ENCODE data around the gene TBC1D9B.
"Not testable (repeated sequence)": the region's sequence is repeated elsewhere in the genome, so short reads cannot be mapped to it uniquely, and the experiment has no call there.

The TBC1D9B gene

GRCh38 chr5:179885491-179886090 is 22.1 kb downstream of the TBC1D9B start:
- DNase-seq (ENCODE audit: low read depth in 2 of 2) = no peak

- no peak for DNase-seq (ENCODE audit: low read depth in 2 of 2)
Observed at GRCh38 chr5:179883163-179883562, 24.5 kb downstream of the TBC1D9B start.

DNA sequence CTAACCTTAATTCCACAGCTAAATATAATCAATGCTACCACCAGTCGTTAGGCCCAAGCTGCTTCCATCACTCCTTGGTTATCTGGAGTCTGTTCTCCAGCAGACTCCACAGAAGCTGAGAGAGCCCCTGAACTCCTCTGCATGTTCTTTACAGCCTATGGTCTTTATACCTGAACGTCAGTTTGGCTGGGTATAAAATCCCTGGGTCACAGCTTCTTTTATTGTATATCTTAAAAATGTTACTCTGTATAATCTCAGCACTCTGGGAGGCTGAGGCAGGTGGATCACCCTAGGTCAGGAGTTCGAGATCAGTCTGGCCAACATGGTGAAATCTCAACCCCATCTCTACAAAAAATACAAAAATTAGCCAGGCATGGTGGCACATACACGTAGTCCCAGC is 25.4 kb downstream of the TBC1D9B start:
- DNase-seq (ENCODE audit: low read depth in 2 of 2) = no peak

- no peak for DNase-seq (ENCODE audit: low read depth in 2 of 2)
Observed at GRCh38 chr5:179880848-179881590, 26.7 kb downstream of the TBC1D9B start.

GRCh38 chr5:179880066-179880650 is 27.5 kb downstream of the TBC1D9B start:
- no peak for DNase-seq (ENCODE audit: low read depth in 2 of 2)

DNA sequence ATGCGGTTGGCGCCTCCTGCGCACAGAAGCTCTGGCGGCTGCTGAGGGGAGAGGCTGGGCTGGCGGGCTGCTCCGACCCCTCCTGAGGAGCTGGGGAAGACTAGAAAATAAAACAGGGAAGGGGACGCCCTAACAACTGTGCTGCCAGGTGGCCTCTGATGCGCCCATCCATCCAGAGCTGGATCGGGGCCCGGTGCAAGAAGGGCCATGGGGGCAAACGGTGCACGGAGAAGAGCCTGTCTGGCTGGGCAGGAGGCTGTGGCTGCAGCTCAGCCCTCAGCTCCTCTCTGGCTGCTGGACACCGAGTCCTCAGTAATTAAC is 28.0 kb downstream of the TBC1D9B start:
- DNase-seq (ENCODE audit: low read depth in 2 of 2) = no peak

- DNase-seq (ENCODE audit: low read depth in 2 of 2) = no peak
Observed at GRCh38 chr5:179879003-179879689, 28.6 kb downstream of the TBC1D9B start.

DNA sequence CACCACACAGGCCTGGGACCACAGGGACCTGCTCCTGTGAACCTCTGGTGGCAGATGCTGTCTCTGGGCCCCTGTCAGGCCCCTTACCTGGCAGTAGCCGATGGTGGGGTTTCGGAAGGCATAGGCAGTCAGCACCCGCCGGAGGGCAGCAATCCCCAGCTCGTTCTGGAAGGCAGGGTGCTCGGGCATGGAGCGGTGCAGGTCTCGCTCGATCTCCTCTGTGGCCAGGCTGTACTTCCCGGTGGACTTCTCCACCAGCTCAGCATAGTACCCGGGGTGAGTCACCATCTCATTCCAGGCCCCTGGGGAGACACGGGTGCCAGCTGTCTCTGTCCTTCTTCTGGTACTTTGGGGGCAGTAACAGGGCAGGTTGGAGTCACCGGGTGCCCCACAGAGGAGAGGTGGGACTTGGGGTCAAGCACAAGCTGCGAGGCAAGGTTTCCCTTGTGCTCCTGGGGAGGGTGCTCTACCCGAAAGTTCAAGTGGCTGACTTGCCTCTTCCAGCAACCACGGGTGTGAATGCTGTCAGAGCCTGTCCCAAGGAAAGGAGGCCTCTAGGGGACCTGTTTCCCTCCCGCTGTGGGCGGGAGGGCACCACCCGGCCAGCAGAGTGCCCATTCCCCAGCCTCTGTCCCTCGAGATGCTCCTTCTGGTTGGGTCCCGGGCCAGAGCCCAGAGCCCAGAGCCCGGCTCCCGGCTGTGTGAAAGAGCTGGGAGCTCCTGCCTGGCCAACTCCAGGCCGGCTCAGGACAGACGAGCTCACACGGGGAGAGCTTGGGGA is 29.3 kb downstream of the TBC1D9B start:
- DNase-seq (ENCODE audit: low read depth in 2 of 2) = no peak

GRCh38 chr5:179876610-179876952 is 31.1 kb downstream of the TBC1D9B start:
- DNase-seq (ENCODE audit: low read depth in 2 of 2) = no peak

GRCh38 chr5:179875741-179876609 is 31.7 kb downstream of the TBC1D9B start:
- DNase-seq (ENCODE audit: low read depth in 2 of 2) = no peak

DNA sequence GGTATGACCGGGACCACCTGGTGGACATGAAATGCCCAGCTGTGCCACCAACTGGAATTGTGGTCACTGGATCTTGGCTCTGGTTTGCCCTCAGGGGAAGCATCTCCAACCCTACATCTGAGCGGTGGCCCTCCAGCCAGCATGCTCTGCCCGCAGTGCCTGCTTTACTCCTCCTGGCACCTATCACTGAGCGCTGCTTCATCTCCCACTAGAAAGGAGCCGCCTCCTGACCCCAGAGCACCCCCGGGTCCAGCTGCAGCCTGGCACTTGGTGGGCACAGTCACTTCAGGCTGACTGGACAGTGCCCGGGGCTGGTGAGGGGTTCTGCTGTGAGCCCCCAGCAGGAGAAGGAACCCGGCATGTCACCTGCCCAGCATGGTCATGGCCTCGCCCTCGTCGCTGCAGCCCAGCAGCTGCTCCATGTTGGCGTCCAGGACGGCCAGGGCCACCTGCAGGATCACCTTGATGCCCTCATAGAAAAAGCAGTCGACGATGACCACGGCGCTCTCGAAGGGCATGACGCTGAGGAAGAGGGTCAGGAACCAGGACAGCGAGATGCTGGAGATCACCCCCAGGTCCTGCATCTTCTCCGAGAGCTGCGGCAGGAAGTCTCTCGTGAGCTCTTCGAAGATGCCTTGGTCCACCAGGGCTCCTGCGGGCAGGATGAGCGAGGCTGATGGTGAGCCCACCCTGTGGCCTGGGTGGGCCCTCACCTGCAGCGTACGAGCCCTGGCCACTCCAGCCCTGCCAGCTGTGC is 33.0 kb downstream of the TBC1D9B start:
- DNase-seq (ENCODE audit: low read depth in 2 of 2) = no peak

DNA sequence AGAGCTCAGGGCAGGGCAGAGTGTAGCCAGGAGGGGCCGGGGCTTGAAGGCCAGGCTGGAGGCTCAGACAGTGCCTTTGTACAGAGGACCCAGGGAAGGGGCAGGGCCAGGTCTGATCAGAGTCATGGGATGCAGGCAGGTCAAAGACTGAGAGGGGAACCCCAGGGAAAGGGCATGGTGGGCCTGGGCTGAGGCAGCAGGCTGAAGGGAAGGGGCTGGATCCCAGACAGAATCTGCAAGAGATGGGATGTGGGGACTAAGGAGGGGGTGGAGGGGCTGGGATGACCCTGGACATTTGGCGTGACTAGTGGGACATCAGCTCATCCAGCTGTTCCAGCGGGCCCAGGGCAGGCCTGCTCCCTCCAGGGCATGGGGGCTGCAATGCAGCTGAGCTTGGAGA is 33.6 kb downstream of the TBC1D9B start:
- no peak for DNase-seq (ENCODE audit: low read depth in 2 of 2)

GRCh38 chr5:179873588-179874110 is 34.0 kb downstream of the TBC1D9B start:
- no peak for DNase-seq (ENCODE audit: low read depth in 2 of 2)

DNA sequence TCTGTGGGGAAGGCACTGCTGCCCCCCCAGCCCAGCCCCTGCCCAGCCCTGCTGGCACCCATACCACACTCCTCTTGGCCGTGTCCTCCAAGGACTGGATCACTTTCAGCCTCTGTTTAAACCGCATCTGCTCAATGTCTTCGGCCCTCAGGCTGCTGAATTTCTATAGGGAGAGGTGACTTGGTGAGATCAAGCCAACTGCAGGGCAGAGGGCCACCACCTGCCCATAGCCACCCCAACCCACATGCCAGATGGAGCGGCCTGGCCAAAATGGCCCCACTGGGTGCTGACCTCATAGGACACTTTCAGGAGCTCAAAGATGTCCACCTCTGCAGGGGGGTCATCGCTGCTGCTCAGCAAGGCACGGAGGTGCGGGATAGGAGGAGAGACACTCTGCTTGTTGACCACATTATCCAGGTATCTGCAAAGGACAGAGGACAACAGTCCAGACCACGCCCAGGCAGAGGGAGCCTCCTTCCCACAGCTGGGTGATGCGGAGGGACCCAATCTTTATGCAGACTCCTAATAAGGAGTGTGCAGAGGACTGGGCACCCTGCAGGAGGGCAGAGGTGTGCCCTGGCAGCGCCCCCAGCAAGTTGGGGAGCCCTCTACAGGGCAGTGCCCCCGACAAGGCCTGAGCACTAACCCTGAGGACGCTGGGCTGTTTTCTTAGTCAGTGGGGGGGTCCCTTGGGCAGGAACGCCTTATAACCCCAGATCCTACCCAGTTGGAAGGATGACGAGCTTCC is 34.7 kb downstream of the TBC1D9B start:
- no peak for DNase-seq (ENCODE audit: low read depth in 2 of 2)

GRCh38 chr5:179872055-179872827 is 35.5 kb downstream of the TBC1D9B start:
- DNase-seq (ENCODE audit: low read depth in 2 of 2) = no peak

DNA sequence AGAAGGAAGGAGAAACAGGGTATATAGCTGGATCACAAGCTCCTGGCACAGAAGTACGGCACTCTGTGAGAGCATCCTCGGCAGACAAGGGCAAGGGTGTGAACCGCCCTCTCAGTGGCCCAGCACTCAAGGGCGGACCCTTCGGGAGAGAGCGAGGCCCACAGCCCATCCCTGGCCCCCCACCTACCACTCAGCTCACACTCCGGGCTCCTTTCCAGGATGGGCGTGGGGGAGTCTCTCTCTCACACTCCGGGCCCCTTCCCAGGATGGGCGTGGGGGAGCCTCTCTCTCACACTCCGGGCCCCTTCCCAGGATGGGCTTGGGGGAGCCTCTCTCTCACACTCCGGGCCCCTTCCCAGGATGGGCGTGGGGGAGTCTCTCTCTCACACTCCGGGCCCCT is 36.2 kb downstream of the TBC1D9B start:
- not testable (repeated sequence) for DNase-seq (ENCODE audit: low read depth in 2 of 2)

GRCh38 chr5:179870952-179871351 is 36.7 kb downstream of the TBC1D9B start:
- no peak for DNase-seq (ENCODE audit: low read depth in 2 of 2)

- DNase-seq (ENCODE audit: low read depth in 2 of 2) = no peak
Observed at GRCh38 chr5:179870403-179870903, 37.2 kb downstream of the TBC1D9B start.

Measured in activated CD4-positive, alpha-beta T cell treated with anti-CD3 and anti-CD28 coated beads for 24 hours (primary cell).